GM12892 (cell line): Measurements from ENCODE around the gene CDH22.

Source experiments
- DNase-seq: peaks from one replicate; pipeline ENCODE4 v3.0.0; 2011; ENCODE audit not compliant: insufficient read length
- FAIRE-seq: peaks from 2 replicates; lab custom pipeline; 2011; peaks lifted over from hg19 to GRCh38; lab: Jason Lieb, UNC
- POLR2A ChIP-seq: IDR thresholded peaks from 2 replicates; pipeline ENCODE4 v1.6.1; 2011; ENCODE audit warnings: low read depth, low read length, control low read depth
- POLR2AphosphoS5 ChIP-seq: IDR thresholded peaks from 2 replicates; pipeline ENCODE4 v1.6.1; 2011; ENCODE audit warnings: low read depth, low read length, control low read depth
- TAF1 ChIP-seq: IDR thresholded peaks from 2 replicates; pipeline ENCODE4 v1.6.1; 2011; ENCODE audit warnings: low read depth, mild to moderate bottlenecking, control low read depth, low read length, borderline replicate concordance

CDH22 gene

GRCh38 chr20:46303176-46303956 lies 4.9 kb downstream of the CDH22 start:
- no peak for TF ChIP-seq POLR2A
- no peak for TF ChIP-seq TAF1
- TF ChIP-seq POLR2AphosphoS5, result no peak
- no peak for DNase-seq
- FAIRE-seq, result no peak

DNA sequence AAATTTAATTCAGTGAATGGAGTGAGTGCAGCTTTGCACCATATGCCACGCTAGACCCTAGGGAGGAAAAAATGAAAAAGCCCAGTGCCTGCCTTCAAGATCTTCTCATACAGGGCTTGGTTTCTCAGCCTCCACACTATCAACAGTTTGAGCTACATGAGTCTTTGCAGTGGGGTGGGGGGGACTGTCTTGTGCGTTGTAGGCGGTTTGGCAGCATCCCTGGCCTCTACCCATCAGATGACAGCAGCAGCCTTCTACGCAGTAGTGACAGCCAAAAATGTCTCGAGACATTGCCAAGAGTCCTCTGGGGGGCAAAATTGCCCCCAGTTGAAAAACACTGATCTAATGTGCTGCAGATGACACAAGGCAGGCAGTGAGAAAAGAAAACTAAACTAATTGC lies 6.2 kb downstream of the CDH22 start:
- DNase-seq (no peak), FAIRE-seq (no peak)
- no peak for TF ChIP-seq POLR2AphosphoS5
- no peak for TF ChIP-seq TAF1
- no peak for TF ChIP-seq POLR2A

DNA sequence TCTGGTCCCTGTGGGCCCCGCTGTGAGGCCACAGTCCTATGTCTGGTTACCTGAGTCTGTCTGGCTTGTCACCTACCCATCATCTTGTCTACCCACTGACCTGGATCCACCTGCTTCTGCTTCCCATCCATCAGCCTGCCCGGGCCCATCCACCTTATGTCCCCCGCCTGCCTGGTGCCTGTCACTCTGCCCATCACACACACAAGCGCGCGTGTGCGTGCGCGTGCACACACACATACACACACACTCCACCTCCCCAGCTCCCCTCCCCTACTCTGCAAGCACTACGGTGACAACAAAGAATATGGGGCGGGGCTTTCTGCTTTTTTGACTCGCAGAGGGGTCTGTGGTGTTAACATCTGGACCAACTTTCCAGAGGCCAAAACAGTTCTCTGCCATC lies 8.0 kb downstream of the CDH22 start:
- no peak for DNase-seq
- TF ChIP-seq TAF1, result no peak
- no peak for TF ChIP-seq POLR2A
- TF ChIP-seq POLR2AphosphoS5, result no peak
- no peak for FAIRE-seq

- no peak for FAIRE-seq
- DNase-seq, result no peak
- TF ChIP-seq TAF1 (no peak), POLR2A (no peak), POLR2AphosphoS5 (no peak)
Observed at GRCh38 chr20:46299078-46299477, 9.2 kb downstream of the CDH22 start.

- FAIRE-seq, result no peak
- DNase-seq, result no peak
- TF ChIP-seq POLR2AphosphoS5 (no peak), TAF1 (no peak), POLR2A (no peak)
Observed at GRCh38 chr20:46298374-46298773, 9.9 kb downstream of the CDH22 start.

DNA sequence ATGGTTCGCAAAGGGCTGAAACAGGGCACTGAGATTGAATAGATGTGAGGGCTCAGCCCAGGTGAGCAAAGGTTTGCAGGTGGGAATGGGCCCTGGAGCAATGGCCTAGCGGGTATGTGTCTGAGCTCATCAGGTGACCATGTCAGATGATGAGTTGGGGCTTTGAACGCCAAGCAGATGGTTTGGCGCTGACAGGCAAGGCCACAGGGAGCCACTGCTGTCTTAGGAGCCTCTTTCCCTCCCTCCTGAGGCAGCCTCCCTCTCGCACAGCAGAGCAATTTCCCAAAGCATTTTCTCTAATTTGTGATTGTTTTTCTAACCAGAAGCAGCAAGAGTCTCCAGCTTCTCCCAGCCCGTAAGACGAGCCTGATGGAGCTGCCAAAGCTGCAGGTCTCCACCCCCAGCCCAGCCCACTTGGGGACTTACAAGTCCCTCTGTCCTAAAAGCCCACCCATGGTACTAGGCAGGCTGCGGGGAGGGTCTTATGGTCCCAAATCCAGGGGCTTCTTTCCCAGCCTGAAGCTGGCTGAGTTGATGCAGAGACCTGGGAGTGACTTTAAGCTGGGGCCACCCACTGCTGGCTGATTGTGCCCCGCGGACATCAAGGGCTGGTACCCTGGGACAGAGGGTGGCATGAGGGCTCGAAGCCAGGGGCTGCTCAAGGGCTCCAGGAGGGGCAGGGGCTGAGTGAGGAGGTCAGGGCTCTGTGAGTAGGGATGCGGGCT lies 11.6 kb downstream of the CDH22 start:
- FAIRE-seq (no peak), DNase-seq (no peak)
- TF ChIP-seq POLR2A (no peak), POLR2AphosphoS5 (no peak), TAF1 (no peak)

DNA sequence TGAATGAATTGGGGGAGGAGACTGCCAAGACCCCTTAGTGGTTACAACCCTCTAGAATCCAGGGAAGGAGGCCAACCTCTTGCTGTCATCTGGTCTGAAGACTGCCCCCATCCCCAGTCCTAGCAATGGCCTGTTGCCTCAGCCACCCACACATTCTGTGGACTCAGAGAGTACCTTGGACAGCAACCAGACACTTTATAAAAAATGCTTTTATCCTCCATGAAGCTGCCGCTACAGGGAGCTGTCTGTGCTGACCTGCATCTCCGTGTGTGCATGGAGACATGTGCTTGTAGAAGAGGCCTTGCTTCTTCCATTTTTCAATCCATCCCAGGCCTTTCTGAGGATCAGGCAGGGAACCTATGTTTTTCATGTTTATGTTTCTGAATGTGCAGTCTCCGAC lies 15.2 kb downstream of the CDH22 start:
- TF ChIP-seq POLR2A (no peak), POLR2AphosphoS5 (no peak), TAF1 (no peak)
- DNase-seq (no peak), FAIRE-seq (no peak)

DNA sequence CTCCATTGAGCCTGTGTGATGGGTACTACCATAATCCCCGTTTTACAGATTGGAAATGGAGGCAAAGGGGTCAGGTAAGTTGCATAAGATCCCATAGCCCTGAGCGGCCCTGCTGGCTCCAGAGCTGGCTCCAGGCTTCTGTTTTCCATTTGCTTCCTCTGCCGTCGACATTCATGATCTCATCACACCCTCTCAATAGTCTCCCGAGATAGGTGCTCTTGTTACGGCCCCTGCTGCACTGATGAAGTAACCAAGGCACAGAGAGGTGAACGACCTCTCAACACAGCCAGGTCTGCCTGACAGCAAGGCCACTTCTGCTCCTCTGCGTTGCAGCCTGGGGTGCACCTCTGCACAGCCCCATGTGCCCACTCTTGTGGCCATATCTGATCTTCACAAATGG lies 16.9 kb downstream of the CDH22 start:
- no peak for DNase-seq
- no peak for TF ChIP-seq POLR2AphosphoS5
- no peak for TF ChIP-seq POLR2A
- TF ChIP-seq TAF1, result no peak
- FAIRE-seq, result no peak

GRCh38 chr20:46289432-46289831 lies 18.9 kb downstream of the CDH22 start:
- DNase-seq, result no peak
- no peak for FAIRE-seq
- TF ChIP-seq TAF1 (no peak), POLR2A (no peak), POLR2AphosphoS5 (no peak)

- TF ChIP-seq POLR2A (no peak), TAF1 (no peak), POLR2AphosphoS5 (no peak)
- FAIRE-seq (no peak), DNase-seq (no peak)
Observed at GRCh38 chr20:46286977-46287376, 21.3 kb downstream of the CDH22 start.

DNA sequence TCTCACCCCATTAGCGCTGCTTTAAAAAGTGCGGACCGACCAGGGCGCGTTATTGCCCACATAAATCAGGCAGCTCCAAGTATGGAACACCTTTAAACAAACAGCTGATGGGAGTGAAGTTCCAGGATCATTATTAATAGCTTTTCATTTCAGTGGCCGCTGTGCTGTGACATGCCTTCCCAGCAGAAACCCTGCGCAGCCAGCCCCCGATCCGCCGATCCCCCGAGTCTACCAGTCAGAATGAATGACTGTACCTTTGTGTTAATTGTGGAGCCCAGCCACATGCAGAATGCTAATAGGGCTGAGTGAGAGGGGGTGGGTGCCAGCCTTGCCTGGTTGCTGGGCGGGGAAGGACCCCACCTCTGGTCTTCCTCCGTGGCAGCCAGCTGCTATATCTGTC lies 21.9 kb downstream of the CDH22 start:
- no peak for DNase-seq
- TF ChIP-seq POLR2A (no peak), POLR2AphosphoS5 (no peak), TAF1 (no peak)
- no peak for FAIRE-seq

DNA sequence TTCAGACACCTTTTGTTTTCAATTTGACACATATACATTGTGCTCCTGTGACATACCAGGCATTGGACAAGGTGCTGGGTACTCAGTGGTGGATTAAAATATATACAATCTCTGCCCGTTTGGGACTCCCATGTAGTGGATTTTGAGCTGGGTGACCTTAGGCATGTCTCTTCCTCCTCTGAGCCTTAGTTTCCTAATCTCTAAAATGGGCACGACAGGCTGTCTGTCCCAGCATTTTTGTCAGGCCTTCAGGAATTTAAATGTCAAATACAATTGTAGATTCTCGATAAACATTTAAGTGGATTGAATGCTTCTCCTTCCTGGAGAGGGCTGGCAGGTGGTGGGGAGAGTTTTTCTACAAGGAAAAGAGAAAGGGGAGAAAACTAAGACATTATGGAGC lies 22.6 kb downstream of the CDH22 start:
- no peak for DNase-seq
- no peak for FAIRE-seq
- TF ChIP-seq POLR2AphosphoS5 (no peak), TAF1 (no peak), POLR2A (no peak)
